Mesendoderm (in vitro differentiated cells): ENCODE results near the gene AQP10.

Experiments used
- DNase-seq: peaks from one replicate; pipeline ENCODE4 v3.0.0; 2013
- H2AK5ac ChIP-seq: 2 replicates; pipeline ENCODE4 v1.6.1; 2013; ENCODE audit warnings: low read length, inconsistent platforms
- H2BK120ac ChIP-seq: 2 replicates; pipeline ENCODE4 v1.6.1; 2013; ENCODE audit warnings: low read depth, mild to moderate bottlenecking, low read length, moderate library complexity, mixed read lengths
- H2BK15ac ChIP-seq: replicated peaks from 2 replicates; pipeline ENCODE4 v1.6.1; 2013; ENCODE audit warnings: low read depth, mild to moderate bottlenecking, moderate library complexity
- H2BK5ac ChIP-seq: 2 replicates; pipeline ENCODE4 v1.6.1; 2013; ENCODE audit warnings: low read length, inconsistent platforms
- H3K18ac ChIP-seq: 2 replicates; pipeline ENCODE4 v1.6.1; 2013; ENCODE audit warnings: mild to moderate bottlenecking, low read length, mixed read lengths
- H3K23ac ChIP-seq: one replicate; pipeline ENCODE4 v1.6.1; 2013; ENCODE audit warnings: low read length
- H3K27ac ChIP-seq: 2 replicates; pipeline ENCODE4 v1.5.1; 2013; ENCODE audit warnings: low read depth, mild to moderate bottlenecking, inconsistent platforms, low read length, moderate library complexity
- H3K27me3 ChIP-seq: 2 replicates; pipeline ENCODE4 v1.6.1; 2013; ENCODE audit warnings: low read length, control low read depth, mild to moderate bottlenecking, inconsistent platforms; ENCODE audit not compliant: insufficient read depth, poor library complexity
- H3K36me3 ChIP-seq: 2 replicates; pipeline ENCODE4 v1.6.1; 2013; ENCODE audit warnings: low read length, inconsistent platforms; ENCODE audit not compliant: control insufficient read depth, insufficient read depth
- H3K4ac ChIP-seq: one replicate; pipeline ENCODE4 v1.6.1; 2013; ENCODE audit warnings: low read depth, mild to moderate bottlenecking, low read length, moderate library complexity
- H3K4me1 ChIP-seq: 2 replicates; pipeline ENCODE4 v1.6.1; 2013; ENCODE audit warnings: low read depth, low read length, inconsistent platforms; ENCODE audit not compliant: control insufficient read depth
- H3K4me2 ChIP-seq: 2 replicates; pipeline ENCODE4 v1.6.1; 2013; ENCODE audit warnings: low read length
- H3K4me3 ChIP-seq: 2 replicates; pipeline ENCODE4 v1.5.1; 2013; ENCODE audit warnings: mild to moderate bottlenecking, low read length
- H3K56ac ChIP-seq: one replicate; pipeline ENCODE4 v1.6.1; 2013; ENCODE audit warnings: low read length
- H3K79me1 ChIP-seq: 2 replicates; pipeline ENCODE4 v1.6.1; 2013; ENCODE audit warnings: low read length, inconsistent platforms
- H3K79me2 ChIP-seq: 2 replicates; pipeline ENCODE4 v1.6.1; 2013; ENCODE audit warnings: mild to moderate bottlenecking, low read length; ENCODE audit not compliant: control insufficient read depth, insufficient read depth
- H3K9ac ChIP-seq: 2 replicates; pipeline ENCODE4 v1.6.1; 2013; ENCODE audit warnings: low read length, inconsistent platforms
- H4K5ac ChIP-seq: one replicate; pipeline ENCODE4 v1.6.1; 2013; ENCODE audit warnings: low read length
- H4K8ac ChIP-seq: one replicate; pipeline ENCODE4 v1.6.1; 2013; ENCODE audit warnings: low read depth, mild to moderate bottlenecking, control low read depth, low read length, moderate library complexity
- WGBS: extraction: QIAGEN DNeasy Blood & Tissue Kit; methylation state at CpG from one replicate; pipeline ENCODE4 v1.1.7; 2013; ENCODE audit warnings: low lambda C conversion rate, missing lambda C conversion rate; ENCODE audit not compliant: insufficient coverage; ENCODE audit errors: extremely low coverage; 5-methylcytosine and 5-hydroxymethylcytosine counted together

AQP10 gene

GRCh38 chr1:154329152-154329521 lies 8.2 kb downstream of the AQP10 start:
- no peak overlapping the region for H4K8ac ChIP-seq
- peaks cover 16% of the 10 kb centered on the region for H3K4me1 ChIP-seq
- H3K56ac ChIP-seq: peak overlapping the region; percentile 50
- H3K9ac ChIP-seq: peak overlapping the region; percentile 63
- no peak overlapping the region for H3K4ac ChIP-seq
- no peak overlapping the region for H2BK5ac ChIP-seq
- no peak overlapping the region for H4K5ac ChIP-seq
- H3K4me2 ChIP-seq: peak overlapping the region; percentile 76
- H3K23ac ChIP-seq: no peak overlapping the region
- peaks cover 11% of the 10 kb centered on the region for H3K79me1 ChIP-seq
- H3K27ac ChIP-seq: no peak overlapping the region
- peaks cover 3% of the 10 kb centered on the region for H3K79me2 ChIP-seq
- H2AK5ac ChIP-seq: no peak overlapping the region
- H3K18ac ChIP-seq: no peak overlapping the region
- peaks cover 7% of the 10 kb centered on the region for H3K36me3 ChIP-seq
- no peaks in the 10 kb centered on the region for H3K27me3 ChIP-seq
- H2BK15ac ChIP-seq: no peak overlapping the region
- DNase-seq: peak; percentile 94
- no CpG with 5 or more reads among the region's 6 CpGs for WGBS
- no peak overlapping the region for H3K4me3 ChIP-seq
- no peak overlapping the region for H2BK120ac ChIP-seq

GRCh38 chr1:154329551-154330131 lies 8.7 kb downstream of the AQP10 start:
- WGBS: no CpG with 5 or more reads among the region's 7 CpGs

DNA sequence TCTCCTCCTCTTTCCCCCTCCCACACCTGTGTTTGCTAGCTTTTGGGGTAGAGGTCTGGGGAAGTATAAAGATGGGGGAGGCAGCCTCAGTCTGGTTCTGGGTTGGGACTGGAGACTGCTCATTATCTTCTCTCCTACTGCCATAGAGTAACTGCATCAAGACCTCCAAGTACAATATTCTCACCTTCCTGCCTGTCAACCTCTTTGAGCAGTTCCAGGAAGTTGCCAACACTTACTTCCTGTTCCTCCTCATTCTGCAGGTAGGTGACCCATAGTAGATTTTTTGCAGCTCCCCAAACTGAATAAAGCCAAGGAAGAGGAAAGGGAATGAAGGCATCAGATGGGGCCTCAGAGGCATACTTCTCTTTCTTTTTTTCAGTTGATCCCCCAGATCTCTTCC lies 9.8 kb downstream of the AQP10 start:
- Histone ChIP-seq H3K4ac (no peak overlapping the region), H4K5ac (no peak overlapping the region), H2BK15ac (no peak overlapping the region), H3K27ac (no peak overlapping the region), H3K23ac (no peak overlapping the region), H3K56ac (no peak overlapping the region), H3K4me2 (no peak overlapping the region), H3K18ac (no peak overlapping the region), H3K9ac (no peak overlapping the region), H2BK5ac (no peak overlapping the region), H3K27me3 (no peaks in the 10 kb centered on the region), H2BK120ac (no peak overlapping the region), H2AK5ac (no peak overlapping the region), H3K4me3 (no peak overlapping the region), H3K4me1 (peaks cover 16% of the 10 kb centered on the region), H3K36me3 (peaks cover 7% of the 10 kb centered on the region), H4K8ac (no peak overlapping the region), H3K79me1 (peaks cover 11% of the 10 kb centered on the region), H3K79me2 (peaks cover 3% of the 10 kb centered on the region)
- DNase-seq: no peak

More at GRCh38 chr1:154329551-154330131, 8.7 kb downstream of the AQP10 start:
- Histone ChIP-seq H3K36me3 (peaks cover 7% of the 10 kb centered on the region), H3K27ac (no peak overlapping the region), H3K4ac (no peak overlapping the region), H3K56ac (no peak overlapping the region), H2BK5ac (no peak overlapping the region), H3K79me2 (peaks cover 3% of the 10 kb centered on the region), H2BK15ac (no peak overlapping the region), H3K4me1 (peaks cover 16% of the 10 kb centered on the region), H3K23ac (no peak overlapping the region), H4K8ac (no peak overlapping the region), H3K4me2 (peak overlapping the region; percentile 4), H3K79me1 (peaks cover 11% of the 10 kb centered on the region), H2BK120ac (no peak overlapping the region), H3K4me3 (no peak overlapping the region), H3K9ac (peak overlapping the region; percentile 14), H3K27me3 (no peaks in the 10 kb centered on the region), H3K18ac (no peak overlapping the region), H4K5ac (no peak overlapping the region), H2AK5ac (no peak overlapping the region)
- peak; percentile 77 for DNase-seq

DNA sequence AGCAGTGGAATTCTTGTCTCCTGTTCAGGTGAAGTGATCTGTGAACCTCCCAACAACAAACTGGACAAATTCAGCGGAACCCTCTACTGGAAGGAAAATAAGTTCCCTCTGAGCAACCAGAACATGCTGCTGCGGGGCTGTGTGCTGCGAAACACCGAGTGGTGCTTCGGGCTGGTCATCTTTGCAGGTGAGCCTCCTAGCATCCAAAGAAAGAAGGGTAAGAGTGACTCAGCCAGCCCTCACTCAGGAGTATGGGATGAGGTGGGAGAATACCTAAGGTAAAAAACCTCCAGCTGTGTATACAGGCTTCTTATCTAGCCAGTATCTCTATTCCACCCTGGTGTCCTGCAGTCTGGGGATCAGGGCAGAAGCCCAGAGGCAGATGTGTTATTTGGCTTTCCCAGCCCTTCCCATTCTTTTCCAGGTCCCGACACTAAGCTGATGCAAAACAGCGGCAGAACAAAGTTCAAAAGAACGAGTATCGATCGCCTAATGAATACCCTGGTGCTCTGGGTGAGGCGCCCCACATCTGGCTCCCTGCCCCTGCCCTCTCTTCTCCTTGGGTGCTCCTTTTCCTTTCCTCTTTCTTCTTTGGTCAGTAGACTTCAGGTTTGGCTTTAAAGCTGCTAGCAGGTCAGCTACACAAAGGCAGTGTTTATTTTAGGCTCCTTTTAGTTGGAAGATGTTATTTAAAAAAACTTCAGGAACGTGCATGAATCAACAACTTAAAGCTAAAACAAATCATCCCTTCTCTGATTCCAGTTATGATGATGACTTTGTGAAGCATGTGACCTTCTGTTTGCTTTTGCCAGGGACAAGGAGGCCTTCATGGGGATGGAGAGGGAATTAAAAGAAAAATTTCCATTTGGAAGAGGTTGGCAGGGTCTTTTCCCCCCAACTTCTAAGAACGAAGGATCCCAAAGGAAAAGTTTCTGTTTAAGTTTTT lies 13.5 kb downstream of the AQP10 start:
- H3K27me3 ChIP-seq: no peaks in the 10 kb centered on the region
- H3K79me1 ChIP-seq: peaks cover 7% of the 10 kb centered on the region
- H2BK15ac ChIP-seq: no peak overlapping the region
- no peak overlapping the region for H3K9ac ChIP-seq
- H3K4me2 ChIP-seq: no peak overlapping the region
- H2BK120ac ChIP-seq: no peak overlapping the region
- no peak overlapping the region for H3K4ac ChIP-seq
- H3K27ac ChIP-seq: no peak overlapping the region
- no peak overlapping the region for H3K4me3 ChIP-seq
- no CpG with 5 or more reads among the region's 13 CpGs for WGBS
- peaks cover 2% of the 10 kb centered on the region for H3K4me1 ChIP-seq
- no peak overlapping the region for H3K23ac ChIP-seq
- H2AK5ac ChIP-seq: no peak overlapping the region
- H3K79me2 ChIP-seq: no peaks in the 10 kb centered on the region
- no peak overlapping the region for H4K5ac ChIP-seq
- peaks cover 7% of the 10 kb centered on the region for H3K36me3 ChIP-seq
- no peak overlapping the region for H3K18ac ChIP-seq
- no peak overlapping the region for H2BK5ac ChIP-seq
- no peak overlapping the region for H3K56ac ChIP-seq
- DNase-seq: peak; percentile 44
- H4K8ac ChIP-seq: no peak overlapping the region

GRCh38 chr1:154335025-154335714 lies 14.3 kb downstream of the AQP10 start:
- Histone ChIP-seq H3K18ac (no peak overlapping the region), H4K5ac (no peak overlapping the region), H3K4ac (no peak overlapping the region), H3K56ac (no peak overlapping the region), H3K4me1 (no peaks in the 10 kb centered on the region), H2BK120ac (no peak overlapping the region), H3K36me3 (peaks cover 7% of the 10 kb centered on the region), H3K27me3 (no peaks in the 10 kb centered on the region), H3K79me1 (peaks cover 2% of the 10 kb centered on the region), H3K27ac (no peak overlapping the region), H4K8ac (no peak overlapping the region), H2BK15ac (no peak overlapping the region), H2BK5ac (no peak overlapping the region), H3K4me2 (no peak overlapping the region), H3K23ac (no peak overlapping the region), H3K9ac (no peak overlapping the region), H3K4me3 (no peak overlapping the region), H2AK5ac (no peak overlapping the region), H3K79me2 (no peaks in the 10 kb centered on the region)
- peak; percentile 89 for DNase-seq
- no CpG with 5 or more reads among the region's 11 CpGs for WGBS
